Spleen (tissue), 7 donors: ENCODE results near the gene IL24.

ENCODE experiments used
- CTCF ChIP-seq, 11 experiments: fragments of 200-600 bp in 7 of 11; fragments of 450-650 bp in 4 of 11; sonication (generic) in 4 of 11; IDR thresholded peaks in 8 of 11; conservative IDR thresholded peaks in 3 of 11; 1 replicate in 7 of 11; 2 replicates in 4 of 11; pipeline versions ENCODE4 v1.4.0 to v1.8.0; 2016 to 2021; ENCODE audit warnings: antibody characterized with exemption in 11 of 11, inconsistent platforms in 4 of 11, mild to moderate bottlenecking in 1 of 11
- POLR2AphosphoS5 ChIP-seq, 3 donors: sonication (generic); formaldehyde crosslinking; IDR thresholded peaks; one replicate each; pipeline ENCODE4 v1.5.1; 2017; ENCODE audit warnings: antibody characterized with exemption in 3 of 3
- donor health status: DM: no; HTN: no; CAD: no; lungs with moderate emphysema.
- donor health status: DM: no; HTN: no; CAD: no.
- donor health status: DM: no; HTN: no; CAD: no.

- TF ChIP-seq CTCF (IDR thresholded peaks at IDR 0.05 in 8 of 11, conservative IDR thresholded peaks at IDR 0.05 in 3 of 11), result no peak
- TF ChIP-seq POLR2AphosphoS5 (IDR thresholded peaks at IDR 0.05), result peak in 1 of 3 donors; percentile 30
Observed at GRCh38 chr1:206905295-206906164, 8.3 kb downstream of the IL24 start.
